ENCODE data around the gene ROR1. TPM values are rescaled to one million over a fixed set of nuclear protein-coding genes. Genes with fewer than 3 reads are reported as not detected.

ROR1 gene
- total and polyA plus RNA-seq, 2 of the 4 experiments (the other 2 are of a cell fraction): 4.4 to 10.0 TPM

DNA sequence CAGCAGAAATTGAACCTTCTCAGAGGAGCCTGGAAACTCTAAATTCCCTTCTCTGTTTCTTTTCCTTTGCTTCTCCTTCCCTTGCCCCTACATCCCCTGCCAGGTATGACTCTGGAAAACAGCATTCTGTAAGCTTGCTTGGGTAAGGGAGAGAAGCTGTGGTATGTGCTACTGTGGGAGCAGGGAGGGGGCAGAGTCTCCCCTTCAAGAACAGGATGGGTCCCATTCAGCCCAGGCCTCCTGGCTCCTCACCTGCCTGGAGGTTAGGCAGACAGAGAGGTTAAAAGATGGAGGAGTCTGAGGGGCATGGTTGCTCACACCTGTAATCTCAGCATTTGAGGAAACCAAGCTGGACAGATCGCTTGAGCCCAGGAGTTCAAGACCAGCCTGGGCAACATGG lies 389.0 kb downstream of the ROR1 start:
- dilution Hi-C loops (cut with HindIII; ENCODE audit: low sequenced_read_pairs, unreplicated experiment): no loop called here
- no peak overlapping the region for H3K9ac ChIP-seq (ENCODE audit: low read depth, low read length)
- H3K4me1 ChIP-seq (ENCODE audit: control insufficient read depth, insufficient read depth, low read length): peaks cover 2% of the 10 kb centered on the region

More for the DNA sequence above, 389.0 kb downstream of the ROR1 start:
- no peak for TF ChIP-seq SMC3 (IDR thresholded peaks at IDR 0.05; ENCODE audit: low read depth, low read length)
- TF ChIP-seq MAFK (IDR thresholded peaks at IDR 0.05; ENCODE audit: low read depth, low read length): no peak
- TF ChIP-seq RFX5 (IDR thresholded peaks at IDR 0.05; ENCODE audit: low read depth, low read length): no peak
- no peak for TF ChIP-seq RAD21 (IDR thresholded peaks at IDR 0.05; ENCODE audit: low read length)
- no peak for TF ChIP-seq BHLHE40 (IDR thresholded peaks at IDR 0.05; ENCODE audit: low read depth, low read length)
- TF ChIP-seq MAZ (IDR thresholded peaks at IDR 0.05; ENCODE audit: borderline replicate concordance, low read depth, low read length): no peak
- TF ChIP-seq RCOR1 (IDR thresholded peaks at IDR 0.05; ENCODE audit: insufficient replicate concordance, low read length): no peak
- no peak for TF ChIP-seq MXI1 (IDR thresholded peaks at IDR 0.05; ENCODE audit: borderline replicate concordance, low read depth, low read length)
- TF ChIP-seq, protein P1, sequence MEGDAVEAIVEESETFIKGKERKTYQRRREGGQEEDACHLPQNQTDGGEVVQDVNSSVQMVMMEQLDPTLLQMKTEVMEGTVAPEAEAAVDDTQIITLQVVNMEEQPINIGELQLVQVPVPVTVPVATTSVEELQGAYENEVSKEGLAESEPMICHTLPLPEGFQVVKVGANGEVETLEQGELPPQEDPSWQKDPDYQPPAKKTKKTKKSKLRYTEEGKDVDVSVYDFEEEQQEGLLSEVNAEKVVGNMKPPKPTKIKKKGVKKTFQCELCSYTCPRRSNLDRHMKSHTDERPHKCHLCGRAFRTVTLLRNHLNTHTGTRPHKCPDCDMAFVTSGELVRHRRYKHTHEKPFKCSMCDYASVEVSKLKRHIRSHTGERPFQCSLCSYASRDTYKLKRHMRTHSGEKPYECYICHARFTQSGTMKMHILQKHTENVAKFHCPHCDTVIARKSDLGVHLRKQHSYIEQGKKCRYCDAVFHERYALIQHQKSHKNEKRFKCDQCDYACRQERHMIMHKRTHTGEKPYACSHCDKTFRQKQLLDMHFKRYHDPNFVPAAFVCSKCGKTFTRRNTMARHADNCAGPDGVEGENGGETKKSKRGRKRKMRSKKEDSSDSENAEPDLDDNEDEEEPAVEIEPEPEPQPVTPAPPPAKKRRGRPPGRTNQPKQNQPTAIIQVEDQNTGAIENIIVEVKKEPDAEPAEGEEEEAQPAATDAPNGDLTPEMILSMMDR (conservative IDR thresholded peaks at IDR 0.05; ENCODE audit: low read depth, low read length): no peak
- WGBS, 2 experiments (ENCODE audit: extremely low coverage in 2 of 2, insufficient read length in 1 of 2): no CpG with 5 or more reads among the region's 1 CpG
- no peaks in the 10 kb centered on the region for H3K9me3 ChIP-seq (ENCODE audit: control insufficient read depth, insufficient read depth, low read length)
- intact Hi-C loops (cut with micrococcal nuclease) (loop anchor here (5.0 kb wide), 3 partner anchors 386 to 546 kb away; no protein-coding TSS in a partner anchor), in situ Hi-C loops (cut with MboI; ENCODE audit: low sequenced_read_pairs) (loop anchor here (5.0 kb wide), 1 partner anchor 79 kb away; no protein-coding TSS in a partner anchor)
- no peak overlapping the region for H4K5ac ChIP-seq (ENCODE audit: low read depth, low read length)
- H4K20me1 ChIP-seq (ENCODE audit: insufficient read depth, low read length): no peaks in the 10 kb centered on the region
- no peaks in the 10 kb centered on the region for H3K27me3 ChIP-seq (ENCODE audit: control insufficient read depth, insufficient read depth, low read length)
- H3K14ac ChIP-seq (replicated peaks; ENCODE audit: low read depth, low read length): no peak overlapping the region
- 0 out of 2 replicates have a peak overlapping the region, but pooled peaks have one; percentile 30 for H2AK5ac ChIP-seq (ENCODE audit: low read depth, low read length)
- H2AK9ac ChIP-seq (replicated peaks; ENCODE audit: low read depth, low read length, poor library complexity): no peak overlapping the region
- H3K27ac ChIP-seq (ENCODE audit: insufficient read depth, low read length): no peak overlapping the region
- H2BK15ac ChIP-seq (ENCODE audit: low read depth, low read length): no peak overlapping the region; the same call in 2 of the 3 replicates
- H2AFZ ChIP-seq (replicated peaks; ENCODE audit: low read length, poor library complexity): no peak overlapping the region
- H2BK20ac ChIP-seq (ENCODE audit: low read depth, low read length): no peak overlapping the region
- no peak overlapping the region; the same call in 1 of the 2 replicates for H3K18ac ChIP-seq (ENCODE audit: low read depth, low read length)
- DNase-seq (no peak), ATAC-seq (ENCODE audit: low read depth) (no peak)
- no peaks in the 10 kb centered on the region for H3K79me1 ChIP-seq (ENCODE audit: low read depth in 1 of 2, low read length in 2 of 2)
- no peak overlapping the region for H3K4me2 ChIP-seq (ENCODE audit: low read depth, low read length)
- H4K91ac ChIP-seq (ENCODE audit: insufficient read depth, low read depth, low read length): no peak overlapping the region
- no TSS peak for BruUV-seq (replicated peaks)
- no peak overlapping the region for H4K8ac ChIP-seq (ENCODE audit: low read depth in 2 of 2, low read length in 2 of 2)
- no peak overlapping the region for H2BK120ac ChIP-seq (ENCODE audit: low read depth, low read length)
- ChIA-PET POLR2A (ENCODE audit: unreplicated experiment) (no interaction called here), CTCF (no interaction called here)
- H3K36me3 ChIP-seq (ENCODE audit: control insufficient read depth, insufficient read depth, low read length): peaks cover 2% of the 10 kb centered on the region; the same call in 1 of the 2 replicates
- no peaks in the 10 kb centered on the region; the same call in 1 of the 2 replicates for H3K9me1 ChIP-seq (ENCODE audit: insufficient read depth, low read length)
- no peak overlapping the region for H3K56ac ChIP-seq (ENCODE audit: extremely low read depth, insufficient read depth, low read length)
- no peak overlapping the region for H2BK5ac ChIP-seq (ENCODE audit: low read depth, low read length, poor library complexity, severe bottlenecking)
- peak overlapping the region; percentile 66; the same call in 1 of the 2 replicates for H3K4ac ChIP-seq (ENCODE audit: low read depth, low read length)
- H3K4me3 ChIP-seq (ENCODE audit: insufficient read depth, low read depth, low read length): no peak overlapping the region
- no peak overlapping the region for H3K23ac ChIP-seq (ENCODE audit: low read depth, low read length)
